Testis (tissue), 2 donors: ENCODE results near the gene RAD51C.

Experiments used
- POLR2A ChIP-seq: fragments of 450-650 bp; IDR thresholded peaks from one replicate; pipeline ENCODE4 v1.6.1; 2017; ENCODE audit warnings: antibody characterized with exemption, mild to moderate bottlenecking, moderate library complexity
- TF ChIP-seq, protein P1 (sequence below), 3 experiments: fragments of 450-650 bp in 2 of 3; fragments of 200-600 bp in 1 of 3; sonication (generic) in 1 of 3; IDR thresholded peaks; one replicate each; pipeline ENCODE4 v1.5.1; 2016 to 2019; ENCODE audit warnings: antibody characterized with exemption in 3 of 3, mild to moderate bottlenecking in 2 of 3, moderate library complexity in 1 of 3

DNA sequence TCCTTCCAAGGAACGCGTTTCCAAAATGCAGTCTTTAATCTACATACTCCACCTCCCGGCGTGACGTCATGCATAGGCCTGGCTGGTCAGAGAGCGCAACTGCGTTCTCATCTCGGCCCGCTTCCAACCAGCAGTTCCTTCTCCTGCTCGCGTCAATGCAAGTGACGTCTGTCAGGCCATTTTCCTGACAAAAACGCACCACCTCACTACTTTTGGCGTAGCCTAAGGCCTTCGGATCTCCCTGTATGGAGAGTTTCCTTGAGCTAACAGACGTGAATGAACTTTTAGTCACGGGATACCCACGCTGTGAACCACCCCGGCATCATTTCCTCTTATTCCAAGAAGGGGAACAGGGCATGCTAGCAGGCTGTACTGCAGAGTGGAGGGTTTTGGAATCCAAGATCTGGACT is 25.5 kb upstream of the RAD51C start:
- TF ChIP-seq POLR2A, result no peak
- TF ChIP-seq, protein P1, sequence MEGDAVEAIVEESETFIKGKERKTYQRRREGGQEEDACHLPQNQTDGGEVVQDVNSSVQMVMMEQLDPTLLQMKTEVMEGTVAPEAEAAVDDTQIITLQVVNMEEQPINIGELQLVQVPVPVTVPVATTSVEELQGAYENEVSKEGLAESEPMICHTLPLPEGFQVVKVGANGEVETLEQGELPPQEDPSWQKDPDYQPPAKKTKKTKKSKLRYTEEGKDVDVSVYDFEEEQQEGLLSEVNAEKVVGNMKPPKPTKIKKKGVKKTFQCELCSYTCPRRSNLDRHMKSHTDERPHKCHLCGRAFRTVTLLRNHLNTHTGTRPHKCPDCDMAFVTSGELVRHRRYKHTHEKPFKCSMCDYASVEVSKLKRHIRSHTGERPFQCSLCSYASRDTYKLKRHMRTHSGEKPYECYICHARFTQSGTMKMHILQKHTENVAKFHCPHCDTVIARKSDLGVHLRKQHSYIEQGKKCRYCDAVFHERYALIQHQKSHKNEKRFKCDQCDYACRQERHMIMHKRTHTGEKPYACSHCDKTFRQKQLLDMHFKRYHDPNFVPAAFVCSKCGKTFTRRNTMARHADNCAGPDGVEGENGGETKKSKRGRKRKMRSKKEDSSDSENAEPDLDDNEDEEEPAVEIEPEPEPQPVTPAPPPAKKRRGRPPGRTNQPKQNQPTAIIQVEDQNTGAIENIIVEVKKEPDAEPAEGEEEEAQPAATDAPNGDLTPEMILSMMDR (IDR thresholded peaks at IDR 0.05), result no peak
